ENCODE measurements around the gene HOXC12. TPM values are rescaled to one million over a fixed set of nuclear protein-coding genes. Genes with fewer than 3 reads are reported as not detected.

HOXC12 gene
- polyA plus RNA-seq, 1 of the 3 experiments (the other 2 are of a cell fraction), result not detected

DNA sequence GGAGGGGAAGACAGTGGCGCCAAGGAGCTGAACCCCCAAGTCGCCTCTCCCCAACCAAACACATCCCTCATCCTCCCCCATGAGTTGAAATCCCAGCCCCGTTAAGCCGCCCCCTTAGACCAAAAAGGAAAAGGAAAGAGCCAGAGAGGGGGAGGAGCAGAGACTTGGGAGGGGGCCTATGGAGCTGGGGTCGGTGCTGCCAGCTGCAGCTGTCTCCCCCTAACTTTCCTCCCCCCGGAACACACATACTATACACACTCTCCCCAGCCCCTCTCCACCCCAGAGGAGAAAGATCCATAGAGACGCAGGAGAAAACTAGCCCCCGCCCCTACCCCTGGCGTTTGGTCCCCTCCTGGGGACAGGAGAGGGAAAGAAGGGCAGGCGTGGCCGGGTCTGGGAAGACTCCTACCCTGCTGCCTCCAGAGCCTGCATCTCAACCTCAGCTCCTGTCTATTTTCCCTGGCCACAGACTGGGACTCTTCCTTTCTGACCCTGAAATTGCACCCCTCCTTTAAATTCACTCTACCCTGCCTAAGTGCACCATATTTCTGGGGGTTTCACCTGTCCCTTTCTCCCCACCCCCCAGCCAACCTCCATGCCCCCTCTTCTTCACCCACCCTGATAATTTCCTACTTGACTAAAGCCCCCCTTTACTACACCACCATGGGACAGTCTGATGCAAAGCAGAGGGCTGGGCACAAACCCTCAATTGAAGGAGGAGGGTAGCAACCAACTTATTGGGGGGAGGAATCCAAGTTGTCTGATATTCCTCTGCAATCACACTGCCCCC, 43.6 kb downstream of the HOXC12 start:
- Histone ChIP-seq H3K4me2 (no peak overlapping the region), H3K27ac (ENCODE audit: low read depth in 2 of 2, low read length in 1 of 2) (no peak overlapping the region)
- POLR2A ChIA-PET, result interaction anchor here (0.5 kb wide), 1 partner anchor 14 kb away, joined by 3 read pairs; no protein-coding TSS in a partner anchor

DNA sequence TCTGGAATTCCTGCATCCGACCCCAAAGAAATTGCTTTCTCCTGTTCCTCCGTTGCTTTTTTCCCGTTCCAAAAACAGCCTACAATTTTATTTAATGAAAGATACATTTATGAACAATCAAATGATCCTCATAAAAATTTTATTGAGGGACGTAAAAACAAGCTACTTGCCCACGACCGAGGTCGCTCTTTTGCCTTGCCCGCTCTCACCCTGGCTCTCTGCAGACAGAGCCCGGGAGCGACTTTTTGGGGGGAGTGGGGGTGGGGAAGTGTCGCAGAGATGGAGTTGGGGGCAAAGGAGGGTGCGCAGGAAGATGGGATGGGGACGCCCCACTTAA, 44.2 kb downstream of the HOXC12 start:
- Histone ChIP-seq H4K20me1 (ENCODE audit: insufficient read depth) (no peaks in the 10 kb centered on the region), H3K79me2 (ENCODE audit: insufficient read depth) (no peaks in the 10 kb centered on the region), H3K27me3 (ENCODE audit: insufficient read depth) (peaks cover 36% of the 10 kb centered on the region), H3K4me3 (ENCODE audit: low read depth in 2 of 2, low read length in 1 of 2) (peak overlapping the region in 1 of 2 experiments; percentile 80; a peak in 2 of 4 replicates), H3K9me3 (no peaks in the 10 kb centered on the region), H3K4me1 (ENCODE audit: control insufficient read depth in 1 of 2, insufficient read depth in 2 of 2, low read depth in 1 of 2, low read length in 1 of 2) (peaks cover 0 to 16% of the 10 kb centered on the region in 2 experiments; a peak in 2 of 4 replicates), H3K4me2 (peak overlapping the region; percentile 99; the same call in 1 of the 2 replicates), H3K27ac (ENCODE audit: low read depth in 2 of 2, low read length in 1 of 2) (no peak overlapping the region), H3K9me2 (no peaks in the 10 kb centered on the region), H3K36me3 (replicated peaks in 1 of 2; ENCODE audit: control insufficient read depth in 1 of 2, insufficient read depth in 2 of 2, low read length in 1 of 2) (no peaks in the 10 kb centered on the region), H2AFZ (ENCODE audit: low read depth) (no peak overlapping the region; the same call in 1 of the 2 replicates), H3F3A (replicated peaks; ENCODE audit: insufficient read depth) (no peaks in the 10 kb centered on the region), H3K9ac (no peak overlapping the region)
- TF ChIP-seq, protein P1, sequence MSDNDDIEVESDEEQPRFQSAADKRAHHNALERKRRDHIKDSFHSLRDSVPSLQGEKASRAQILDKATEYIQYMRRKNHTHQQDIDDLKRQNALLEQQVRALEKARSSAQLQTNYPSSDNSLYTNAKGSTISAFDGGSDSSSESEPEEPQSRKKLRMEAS (IDR thresholded peaks at IDR 0.05; ENCODE audit: low read depth), result no peak
- no peak for TF ChIP-seq RFX5 (IDR thresholded peaks at IDR 0.05; ENCODE audit: low read length)
- TF ChIP-seq SIN3A (IDR thresholded peaks at IDR 0.05; ENCODE audit: borderline replicate concordance, low read depth, low read length), result no peak
- TF ChIP-seq, protein P2, sequence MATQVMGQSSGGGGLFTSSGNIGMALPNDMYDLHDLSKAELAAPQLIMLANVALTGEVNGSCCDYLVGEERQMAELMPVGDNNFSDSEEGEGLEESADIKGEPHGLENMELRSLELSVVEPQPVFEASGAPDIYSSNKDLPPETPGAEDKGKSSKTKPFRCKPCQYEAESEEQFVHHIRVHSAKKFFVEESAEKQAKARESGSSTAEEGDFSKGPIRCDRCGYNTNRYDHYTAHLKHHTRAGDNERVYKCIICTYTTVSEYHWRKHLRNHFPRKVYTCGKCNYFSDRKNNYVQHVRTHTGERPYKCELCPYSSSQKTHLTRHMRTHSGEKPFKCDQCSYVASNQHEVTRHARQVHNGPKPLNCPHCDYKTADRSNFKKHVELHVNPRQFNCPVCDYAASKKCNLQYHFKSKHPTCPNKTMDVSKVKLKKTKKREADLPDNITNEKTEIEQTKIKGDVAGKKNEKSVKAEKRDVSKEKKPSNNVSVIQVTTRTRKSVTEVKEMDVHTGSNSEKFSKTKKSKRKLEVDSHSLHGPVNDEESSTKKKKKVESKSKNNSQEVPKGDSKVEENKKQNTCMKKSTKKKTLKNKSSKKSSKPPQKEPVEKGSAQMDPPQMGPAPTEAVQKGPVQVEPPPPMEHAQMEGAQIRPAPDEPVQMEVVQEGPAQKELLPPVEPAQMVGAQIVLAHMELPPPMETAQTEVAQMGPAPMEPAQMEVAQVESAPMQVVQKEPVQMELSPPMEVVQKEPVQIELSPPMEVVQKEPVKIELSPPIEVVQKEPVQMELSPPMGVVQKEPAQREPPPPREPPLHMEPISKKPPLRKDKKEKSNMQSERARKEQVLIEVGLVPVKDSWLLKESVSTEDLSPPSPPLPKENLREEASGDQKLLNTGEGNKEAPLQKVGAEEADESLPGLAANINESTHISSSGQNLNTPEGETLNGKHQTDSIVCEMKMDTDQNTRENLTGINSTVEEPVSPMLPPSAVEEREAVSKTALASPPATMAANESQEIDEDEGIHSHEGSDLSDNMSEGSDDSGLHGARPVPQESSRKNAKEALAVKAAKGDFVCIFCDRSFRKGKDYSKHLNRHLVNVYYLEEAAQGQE (IDR thresholded peaks at IDR 0.05; ENCODE audit: low read depth, low read length), result no peak
- TF ChIP-seq RCOR1 (IDR thresholded peaks at IDR 0.05; ENCODE audit: low read length), result no peak
- TF ChIP-seq RAD21 (IDR thresholded peaks at IDR 0.05; ENCODE audit: low read length), result no peak
- CTCF ChIA-PET, result interaction anchor here (0.8 to 24.5 kb wide), 12 partner anchors 8 to 370 kb away, joined by 3 to 568 read pairs (median 7); partner anchors contain the start of genes HOXC10, HOXC5, HOXC8 and SMUG1
- POLR2A ChIA-PET, result interaction anchor here (0.5 to 1.8 kb wide), 2 partner anchors 15 to 209 kb away, joined by 3 to 5 read pairs; no protein-coding TSS in a partner anchor
- WGBS (ENCODE audit: low lambda C conversion rate), result 43% methylated on average over 13 of the region's 13 CpGs
- no peak for DNase-seq

More for the DNA sequence above, 43.6 kb downstream of the HOXC12 start:
- no peaks in the 10 kb centered on the region for H3K36me3 ChIP-seq (replicated peaks in 1 of 2; ENCODE audit: control insufficient read depth in 1 of 2, insufficient read depth in 2 of 2, low read length in 1 of 2)
- no peak overlapping the region for H3K4me3 ChIP-seq (ENCODE audit: low read depth in 2 of 2, low read length in 1 of 2)
- H4K20me1 ChIP-seq (ENCODE audit: insufficient read depth), result no peaks in the 10 kb centered on the region
- H3K9ac ChIP-seq, result no peak overlapping the region
- WGBS (ENCODE audit: low lambda C conversion rate), result 74% methylated on average over 11 of the region's 11 CpGs
- peaks cover 0 to 16% of the 10 kb centered on the region in 2 experiments; a peak in 2 of 4 replicates for H3K4me1 ChIP-seq (ENCODE audit: control insufficient read depth in 1 of 2, insufficient read depth in 2 of 2, low read depth in 1 of 2, low read length in 1 of 2)
- CTCF ChIA-PET, result interaction anchor here (0.6 to 24.5 kb wide), 14 partner anchors 7 to 370 kb away, joined by 3 to 568 read pairs (median 4); partner anchors contain the start of genes HOXC10, HOXC5, HOXC8 and SMUG1
- no peaks in the 10 kb centered on the region for H3F3A ChIP-seq (replicated peaks; ENCODE audit: insufficient read depth)
- H3K79me2 ChIP-seq (ENCODE audit: insufficient read depth), result no peaks in the 10 kb centered on the region
- peaks cover 42% of the 10 kb centered on the region for H3K27me3 ChIP-seq (ENCODE audit: insufficient read depth)
- no peak for TF ChIP-seq FOXJ3 (CRISPR knock-in tag; IDR thresholded peaks at IDR 0.05)
- no peak for TF ChIP-seq GATA2 (CRISPR knock-in tag; IDR thresholded peaks at IDR 0.05)
- TF ChIP-seq MEF2A (IDR thresholded peaks at IDR 0.05; ENCODE audit: borderline replicate concordance, low read depth), result no peak
- TF ChIP-seq, protein P3, sequence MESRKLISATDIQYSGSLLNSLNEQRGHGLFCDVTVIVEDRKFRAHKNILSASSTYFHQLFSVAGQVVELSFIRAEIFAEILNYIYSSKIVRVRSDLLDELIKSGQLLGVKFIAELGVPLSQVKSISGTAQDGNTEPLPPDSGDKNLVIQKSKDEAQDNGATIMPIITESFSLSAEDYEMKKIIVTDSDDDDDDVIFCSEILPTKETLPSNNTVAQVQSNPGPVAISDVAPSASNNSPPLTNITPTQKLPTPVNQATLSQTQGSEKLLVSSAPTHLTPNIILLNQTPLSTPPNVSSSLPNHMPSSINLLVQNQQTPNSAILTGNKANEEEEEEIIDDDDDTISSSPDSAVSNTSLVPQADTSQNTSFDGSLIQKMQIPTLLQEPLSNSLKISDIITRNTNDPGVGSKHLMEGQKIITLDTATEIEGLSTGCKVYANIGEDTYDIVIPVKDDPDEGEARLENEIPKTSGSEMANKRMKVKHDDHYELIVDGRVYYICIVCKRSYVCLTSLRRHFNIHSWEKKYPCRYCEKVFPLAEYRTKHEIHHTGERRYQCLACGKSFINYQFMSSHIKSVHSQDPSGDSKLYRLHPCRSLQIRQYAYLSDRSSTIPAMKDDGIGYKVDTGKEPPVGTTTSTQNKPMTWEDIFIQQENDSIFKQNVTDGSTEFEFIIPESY (IDR thresholded peaks at IDR 0.05; ENCODE audit: borderline replicate concordance, low read depth), result no peak
- no peak for TF ChIP-seq RCOR1 (IDR thresholded peaks at IDR 0.05; ENCODE audit: low read length)
- no peak for TF ChIP-seq FOXM1 (IDR thresholded peaks at IDR 0.05; ENCODE audit: low read depth)
- TF ChIP-seq EP300 (IDR thresholded peaks at IDR 0.05; ENCODE audit: borderline replicate concordance in 1 of 2, low read depth in 1 of 2, low read length in 1 of 2), result no peak
- no peak for TF ChIP-seq YY1 (IDR thresholded peaks at IDR 0.05; ENCODE audit: low read depth)
- TF ChIP-seq TEAD4 (IDR thresholded peaks at IDR 0.05; ENCODE audit: borderline replicate concordance, insufficient read depth), result no peak
- no peak for TF ChIP-seq JUND (IDR thresholded peaks at IDR 0.05)
- TF ChIP-seq RAD21 (IDR thresholded peaks at IDR 0.05; ENCODE audit: low read length), result no peak
- TF ChIP-seq RXRA (IDR thresholded peaks at IDR 0.05; ENCODE audit: borderline replicate concordance, low read depth), result no peak
- DNase-seq, result no peak
- H2AFZ ChIP-seq (ENCODE audit: low read depth), result no peak overlapping the region
- no peaks in the 10 kb centered on the region for H3K9me3 ChIP-seq
- H3K9me2 ChIP-seq, result no peaks in the 10 kb centered on the region
